NCI-H1105 (cell line): ENCODE results near the gene CAPS.

Experiments used
- DNase-seq: peaks from one replicate; lab custom pipeline; 2025; lab: John Stamatoyannopoulos, UW

Gene CAPS

DNA sequence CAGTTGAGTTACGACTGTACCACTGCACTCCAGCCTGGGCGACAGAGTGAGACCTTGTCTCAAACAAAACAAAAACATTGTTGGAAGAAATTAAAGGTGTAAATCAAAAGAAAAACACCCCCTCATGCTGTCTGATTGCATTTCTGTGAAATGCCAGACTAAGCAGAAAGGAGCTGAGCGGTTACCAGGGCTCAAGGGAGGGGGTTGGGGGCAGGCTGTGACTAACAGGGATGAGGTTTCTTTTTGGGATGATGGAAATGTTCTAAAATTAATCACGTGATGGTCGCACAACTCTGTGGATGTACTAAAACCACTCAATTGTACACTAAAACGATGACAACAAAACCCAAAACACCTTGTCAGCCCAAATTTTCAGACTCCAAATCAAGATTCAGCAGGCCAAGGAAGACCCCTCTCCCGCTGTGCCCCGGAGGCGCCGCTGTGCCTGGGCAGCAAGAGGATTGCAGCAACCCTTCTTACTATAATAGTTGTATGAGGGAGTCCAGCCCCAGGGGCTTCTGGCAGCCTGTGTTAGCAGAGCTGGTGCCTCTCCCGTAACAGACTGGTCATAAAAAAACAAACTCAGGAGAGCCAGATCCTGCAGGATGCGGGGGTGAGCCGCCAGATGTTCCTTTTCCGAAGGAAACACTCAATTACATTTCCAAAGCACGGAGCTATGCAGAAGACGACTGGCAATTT, 20.9 kb downstream of the CAPS start:
- no peak for DNase-seq

DNA sequence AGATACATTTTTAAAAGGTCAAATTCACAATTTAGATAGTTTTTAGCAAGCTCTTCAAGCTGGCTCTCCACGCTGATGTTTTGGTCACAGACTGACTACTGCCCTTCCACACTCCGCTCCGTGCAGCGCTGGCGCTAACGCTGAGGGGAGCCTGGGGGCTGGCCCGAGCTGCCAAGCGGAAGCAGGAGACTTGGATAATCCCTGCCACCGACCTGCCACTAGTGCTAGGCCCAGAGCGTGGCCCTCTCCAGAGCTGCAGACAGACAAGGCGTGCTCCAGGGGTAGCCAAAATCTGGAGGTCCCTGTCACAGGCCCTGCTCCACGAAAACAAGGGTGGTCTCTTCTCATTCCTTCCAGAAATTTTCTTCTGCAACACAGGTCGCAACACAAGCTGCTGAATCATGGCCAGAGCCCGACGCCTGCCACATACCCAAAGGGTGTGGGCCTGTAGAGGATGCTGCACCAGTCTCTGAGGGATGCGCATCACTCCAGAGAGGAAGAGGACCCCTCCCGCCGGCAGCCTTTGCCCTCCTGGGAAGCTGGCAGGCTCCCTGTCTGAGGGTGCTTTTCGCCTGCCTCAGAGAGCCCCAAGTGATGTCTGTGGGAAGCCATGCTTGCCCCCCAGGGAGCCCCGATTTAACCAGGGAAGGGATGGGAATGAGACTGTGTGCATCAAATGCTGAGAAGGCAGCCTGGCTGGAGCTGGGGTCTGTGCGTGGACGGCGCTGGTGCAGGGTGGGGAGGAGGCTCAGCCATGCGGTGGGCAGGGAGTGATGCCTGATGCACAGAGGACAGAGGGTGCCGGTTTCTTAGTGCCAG, 21.6 kb downstream of the CAPS start:
- DNase-seq = no peak

DNA sequence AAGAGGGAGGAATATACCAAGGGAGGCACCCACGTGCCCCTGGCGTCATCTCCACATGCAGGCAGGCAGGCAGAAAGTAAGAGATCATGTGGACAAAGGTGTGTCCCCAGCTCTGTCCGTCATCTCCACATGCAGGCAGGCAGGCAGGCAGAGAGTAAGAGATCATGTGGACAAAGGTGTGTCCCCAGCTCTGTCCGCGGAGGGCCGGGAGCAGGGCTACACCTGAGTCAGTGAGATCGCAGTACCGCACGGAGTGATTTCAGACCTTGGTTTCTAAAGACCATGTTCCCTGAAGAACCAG, 22.2 kb downstream of the CAPS start:
- no peak for DNase-seq

DNA sequence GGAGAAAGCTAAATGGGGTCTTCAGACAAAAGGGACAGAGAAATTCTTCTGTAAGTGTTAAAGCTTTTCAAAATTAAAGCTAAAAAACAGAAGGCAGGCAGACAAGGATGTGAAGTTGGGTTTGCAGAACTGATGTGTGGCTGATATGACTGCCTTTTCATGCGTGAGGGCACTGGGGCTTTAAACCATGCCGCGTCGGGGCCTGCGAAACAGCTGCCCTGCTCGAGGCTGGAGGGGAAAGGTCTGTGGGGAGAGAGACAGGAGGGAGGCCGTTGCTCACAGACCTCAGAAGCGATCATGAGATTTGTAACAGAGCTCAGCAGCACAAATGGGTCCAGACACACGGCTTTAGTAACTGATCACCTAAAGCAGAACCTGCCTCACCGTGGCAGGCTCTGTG, 23.5 kb downstream of the CAPS start:
- no peak for DNase-seq

DNA sequence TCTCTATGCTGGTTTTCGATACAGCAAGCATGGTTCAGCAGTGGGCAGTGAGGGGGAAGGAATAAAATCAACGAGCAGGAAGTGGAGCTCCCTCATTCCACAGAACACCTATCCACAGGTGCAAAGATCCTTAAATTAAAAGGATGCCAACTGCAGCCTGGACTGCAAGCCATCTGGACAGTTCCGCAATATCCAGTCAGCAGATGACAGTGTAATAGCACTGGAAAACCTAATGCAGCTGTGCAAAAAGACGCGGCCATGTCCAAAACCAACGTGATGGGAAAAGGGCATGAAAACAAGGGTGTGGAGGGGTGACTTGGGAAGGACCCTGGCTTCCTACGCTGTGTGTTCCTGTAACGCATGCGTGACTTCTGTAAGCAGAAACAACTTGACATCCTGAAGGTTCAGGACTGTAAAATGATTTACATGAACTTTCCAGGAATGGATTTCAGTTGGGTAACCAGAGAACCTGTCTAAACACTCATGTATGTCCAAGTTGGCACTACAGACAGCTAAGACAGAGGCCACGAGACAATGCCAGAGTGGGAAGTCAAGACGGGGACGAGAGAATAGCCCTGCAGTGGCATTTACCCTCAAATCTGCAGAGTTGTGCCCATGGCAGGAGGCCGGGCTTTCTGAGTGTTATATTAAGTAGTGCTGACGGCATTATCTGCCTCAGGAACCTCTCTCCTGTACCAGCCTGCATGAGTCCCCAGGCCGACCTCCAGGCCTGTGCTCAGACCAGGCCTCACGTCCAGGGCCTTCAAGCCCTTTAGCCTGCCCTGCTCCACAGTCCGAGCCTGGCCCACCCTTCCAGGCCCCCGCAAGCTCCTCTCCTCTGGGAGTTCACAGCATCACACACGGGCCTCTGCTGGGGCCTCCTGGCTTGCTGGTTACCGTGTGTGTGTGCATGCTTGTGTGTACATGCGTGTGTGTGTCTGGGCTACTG, 26.5 kb downstream of the CAPS start:
- DNase-seq = no peak

DNA sequence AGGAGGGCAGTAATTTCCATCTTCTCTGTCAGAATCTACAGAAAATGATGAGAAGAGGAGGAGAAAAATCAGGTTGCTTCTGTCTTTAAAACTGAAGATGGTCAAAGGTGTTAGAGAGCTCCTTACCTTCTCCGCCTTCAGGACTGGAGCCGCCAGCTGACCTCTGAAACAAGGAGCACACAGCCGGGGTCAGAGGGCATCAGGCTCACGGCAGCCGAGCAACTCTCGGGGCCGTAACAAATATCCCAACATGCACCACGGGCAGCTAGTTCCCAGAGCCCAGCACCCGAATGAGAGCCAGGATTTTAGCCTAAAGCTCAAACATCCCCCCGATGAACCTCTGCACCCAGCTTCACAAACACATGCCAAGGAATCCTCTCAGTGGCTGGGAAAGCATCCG, 27.6 kb downstream of the CAPS start:
- DNase-seq = no peak

DNA sequence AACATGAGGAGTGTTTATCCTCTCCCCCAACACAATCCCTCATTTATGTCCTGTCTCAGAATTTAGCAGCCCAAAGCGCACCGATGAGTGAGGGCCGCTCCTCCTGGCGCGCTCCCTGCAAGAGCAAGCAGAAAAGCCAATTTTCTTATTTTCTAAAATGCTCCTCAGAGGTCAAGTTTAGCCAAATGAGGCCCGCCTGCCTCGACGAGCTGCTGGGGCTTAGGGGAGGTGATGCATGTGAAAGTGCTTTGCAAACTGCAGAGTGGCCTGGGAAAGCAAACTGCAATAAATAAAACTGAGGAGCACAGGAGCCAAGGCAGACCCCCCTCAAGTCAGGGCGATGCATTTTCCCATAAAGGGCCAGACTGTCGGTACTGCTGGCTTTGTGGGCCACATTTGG, 29.0 kb downstream of the CAPS start:
- no peak for DNase-seq

DNA sequence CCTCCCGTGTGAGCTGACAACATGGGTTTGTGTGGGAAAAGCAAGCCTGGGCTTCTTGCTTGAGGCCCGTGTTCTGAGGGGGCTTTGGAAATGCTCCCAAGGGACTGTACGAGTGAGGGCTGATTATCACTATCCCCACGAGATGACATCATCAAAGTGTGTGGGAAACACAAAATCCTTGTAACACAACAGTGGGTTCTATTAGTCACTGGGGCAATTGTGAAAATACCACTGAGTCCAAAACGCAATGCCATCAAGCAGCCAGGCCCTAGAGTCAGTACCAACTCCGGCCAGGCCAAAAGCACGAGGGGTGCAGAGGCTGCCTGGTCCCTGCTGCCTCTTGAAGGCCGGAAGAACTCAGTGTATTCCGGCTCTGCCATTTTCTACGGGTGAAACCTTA, 29.6 kb downstream of the CAPS start:
- no peak for DNase-seq

DNA sequence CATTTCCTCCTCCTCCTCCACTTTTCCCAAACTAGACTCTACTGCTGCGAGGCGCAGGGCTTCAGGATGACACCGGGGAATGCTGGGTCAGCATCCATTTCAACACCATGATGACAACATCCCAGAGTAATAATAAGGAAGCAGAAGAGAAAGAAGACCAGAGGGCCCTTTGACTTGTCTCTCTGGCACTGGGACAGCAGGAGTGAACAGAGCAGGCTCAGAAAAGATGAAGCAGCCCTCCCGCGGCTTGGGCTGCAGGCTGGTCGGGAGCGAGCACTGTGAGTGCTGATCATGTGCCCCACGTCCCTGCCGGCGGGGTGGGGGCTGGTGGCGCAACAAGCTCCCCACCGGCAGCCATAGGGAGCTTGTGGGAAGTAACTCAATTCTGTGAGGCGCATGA, 33.4 kb downstream of the CAPS start:
- no peak for DNase-seq

DNA sequence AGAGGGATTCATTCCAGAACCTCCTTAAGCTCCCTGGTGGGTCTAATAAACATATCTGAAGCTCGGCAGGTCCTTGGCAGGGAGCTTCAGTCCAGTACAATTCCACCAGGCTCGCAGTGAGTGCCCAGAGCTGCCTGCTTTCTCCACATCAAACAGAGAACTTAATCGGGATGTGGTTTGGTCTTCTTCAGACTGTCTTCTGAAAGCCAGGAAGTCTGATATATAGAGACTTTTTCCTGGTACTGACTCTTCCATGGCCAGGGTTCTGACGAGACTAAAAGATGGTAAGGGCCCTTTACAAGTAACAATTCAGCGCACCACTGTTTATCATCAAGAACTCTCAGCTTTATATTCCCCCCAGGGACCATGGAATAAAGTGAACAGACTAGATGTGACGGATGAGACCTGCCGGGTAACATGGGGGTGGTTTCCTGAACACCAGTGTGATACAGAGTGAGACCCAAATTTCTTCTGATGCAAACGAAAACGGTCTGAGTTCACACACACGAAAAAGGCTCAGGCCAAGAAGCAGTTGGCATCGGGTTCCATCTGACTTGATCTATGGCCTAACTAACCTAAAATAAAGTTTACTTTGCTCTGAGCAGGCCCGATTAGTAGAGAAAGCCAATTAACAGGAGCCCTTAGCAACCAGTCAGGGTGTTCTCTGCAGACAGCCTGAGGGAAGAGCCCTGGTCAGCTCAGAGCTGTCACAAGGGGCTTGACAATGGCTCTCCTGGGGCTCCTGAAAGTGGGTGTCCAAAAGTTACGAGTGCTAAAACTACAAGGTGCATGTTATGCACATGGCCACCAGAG, 34.9 kb downstream of the CAPS start:
- DNase-seq = no peak

DNA sequence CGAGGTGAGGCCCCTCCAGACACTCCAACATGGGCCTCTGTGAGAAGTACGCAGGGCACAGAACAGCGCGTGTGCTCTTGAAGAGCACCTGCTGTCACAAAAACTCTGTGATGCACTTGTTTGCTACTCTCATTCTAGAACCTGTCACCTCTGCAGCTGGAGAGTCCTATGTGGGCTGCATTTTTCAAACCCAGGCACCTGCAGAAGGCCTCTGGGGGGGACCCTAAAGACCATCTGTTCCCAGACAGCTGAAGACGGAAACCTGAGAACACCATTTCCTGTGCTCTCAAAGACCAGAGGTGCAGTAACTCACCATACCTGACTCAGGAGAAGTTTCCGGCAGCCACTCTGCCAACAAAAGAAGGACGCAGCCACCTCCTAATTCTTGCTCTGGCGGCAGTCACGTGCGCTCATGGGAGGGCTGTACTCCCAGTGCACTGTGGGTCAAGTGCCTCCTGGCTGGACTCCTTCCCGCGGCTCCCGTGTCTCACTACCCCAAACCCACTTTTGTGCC, 35.8 kb downstream of the CAPS start:
- DNase-seq = peak; percentile 62

DNA sequence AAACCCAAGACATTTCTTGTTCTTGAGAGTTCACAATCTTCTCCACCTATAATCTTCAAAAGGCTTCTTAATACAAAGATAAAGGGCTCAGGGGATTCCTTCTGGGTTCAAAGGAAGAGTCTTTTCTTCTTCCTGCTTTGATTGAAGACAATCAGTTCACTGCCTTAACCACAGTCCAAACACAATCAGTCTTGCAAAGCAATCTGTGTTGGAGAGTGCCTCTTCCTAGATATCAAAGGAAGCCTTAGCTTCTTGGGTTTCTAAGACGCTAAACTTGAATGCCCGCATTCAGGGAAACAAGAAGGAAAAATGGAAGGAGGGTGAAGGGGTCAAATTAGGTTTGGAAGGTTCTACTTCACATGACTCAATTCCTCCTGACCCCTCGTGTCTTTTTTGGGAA, 36.7 kb downstream of the CAPS start:
- DNase-seq = no peak

DNA sequence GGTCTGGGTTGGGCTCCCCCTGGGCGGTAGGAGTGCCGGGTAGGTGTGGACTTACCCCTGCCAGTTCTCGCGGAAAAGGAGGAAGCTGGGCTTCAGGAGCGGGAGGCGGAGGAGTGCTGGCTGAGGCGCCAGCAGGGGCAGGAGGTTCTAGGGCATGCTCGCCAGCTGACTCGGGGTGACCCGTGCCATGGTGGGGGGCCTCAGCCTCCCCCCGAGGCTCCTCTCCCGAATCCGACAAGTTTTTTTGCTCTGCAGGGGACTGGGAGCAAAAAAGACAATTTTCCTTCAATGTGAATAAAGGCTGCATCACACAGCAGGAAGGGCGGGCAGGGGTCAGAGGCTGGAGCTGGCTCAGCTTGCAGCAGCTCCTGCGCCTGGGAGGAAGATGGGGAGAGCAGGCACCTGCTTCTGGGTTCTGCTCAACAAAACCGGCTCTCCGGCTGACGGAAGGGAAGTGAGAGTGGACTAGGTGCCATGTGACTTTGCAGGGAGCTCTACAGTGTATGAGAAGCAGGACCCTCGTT, 37.3 kb downstream of the CAPS start:
- no peak for DNase-seq

DNA sequence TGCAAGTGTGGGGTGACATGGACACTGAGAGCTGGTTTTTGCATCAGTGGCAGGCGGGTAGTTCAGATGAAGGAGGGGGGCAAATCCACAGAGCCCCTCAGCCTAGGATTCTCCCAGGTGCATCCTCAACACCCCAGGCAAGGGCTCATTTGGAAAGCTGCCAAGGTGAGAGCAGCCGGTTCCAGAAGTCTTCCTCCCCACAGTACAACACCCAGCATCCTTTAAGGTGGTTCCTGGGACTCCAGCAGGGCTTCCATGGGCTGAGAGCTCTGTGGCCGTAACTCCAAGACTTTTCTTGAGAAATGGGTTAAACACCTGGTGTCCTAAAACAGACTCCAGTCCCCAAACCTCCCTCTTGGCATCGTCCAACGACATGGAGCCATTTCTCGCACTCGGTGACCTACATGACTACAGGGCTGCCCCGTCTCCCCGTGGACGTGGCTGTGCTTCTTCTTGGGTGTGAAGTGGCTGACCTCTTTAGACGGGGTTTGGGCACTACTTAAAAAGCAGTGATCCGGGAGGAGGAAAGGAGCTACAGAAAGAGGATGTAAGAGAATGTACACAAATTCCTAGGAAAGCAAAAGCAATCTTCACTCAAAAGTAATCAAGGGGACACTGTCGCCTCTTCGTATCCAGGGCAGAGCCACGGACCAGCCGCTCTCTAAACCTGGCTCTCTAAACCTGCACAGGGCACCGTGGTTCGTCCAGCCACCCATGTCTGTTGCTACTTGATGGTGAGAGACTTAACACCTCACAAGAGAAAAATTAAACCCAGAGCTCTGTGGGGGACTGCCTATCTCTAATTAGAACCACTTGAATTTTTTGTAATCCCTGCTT, 38.4 kb downstream of the CAPS start:
- no peak for DNase-seq

DNA sequence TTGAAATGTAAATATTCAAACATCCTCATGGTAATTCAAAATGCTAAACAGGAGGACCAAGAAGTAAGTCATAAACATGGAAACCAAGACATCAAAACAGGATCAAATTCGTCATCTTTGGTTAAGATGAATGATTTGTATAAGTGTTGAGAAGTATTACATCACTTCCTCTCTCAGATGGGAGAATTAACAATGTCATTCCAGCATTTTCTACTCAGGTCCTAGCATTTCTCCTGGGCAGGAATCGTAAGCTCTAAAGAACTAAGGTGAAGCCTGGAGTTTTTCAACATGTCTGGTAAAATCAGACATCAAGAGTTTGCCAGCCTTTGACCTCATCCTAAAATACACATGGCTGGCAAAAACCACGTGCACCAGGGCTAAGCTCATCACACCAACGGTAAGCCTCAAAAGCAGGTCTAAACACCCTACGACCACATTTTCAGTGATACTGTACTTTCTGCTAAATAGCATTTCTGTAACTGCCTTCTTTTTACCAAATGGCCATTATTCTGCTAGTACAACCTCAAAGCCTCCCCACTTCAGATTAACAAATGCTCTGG, 39.1 kb downstream of the CAPS start:
- no peak for DNase-seq

DNA sequence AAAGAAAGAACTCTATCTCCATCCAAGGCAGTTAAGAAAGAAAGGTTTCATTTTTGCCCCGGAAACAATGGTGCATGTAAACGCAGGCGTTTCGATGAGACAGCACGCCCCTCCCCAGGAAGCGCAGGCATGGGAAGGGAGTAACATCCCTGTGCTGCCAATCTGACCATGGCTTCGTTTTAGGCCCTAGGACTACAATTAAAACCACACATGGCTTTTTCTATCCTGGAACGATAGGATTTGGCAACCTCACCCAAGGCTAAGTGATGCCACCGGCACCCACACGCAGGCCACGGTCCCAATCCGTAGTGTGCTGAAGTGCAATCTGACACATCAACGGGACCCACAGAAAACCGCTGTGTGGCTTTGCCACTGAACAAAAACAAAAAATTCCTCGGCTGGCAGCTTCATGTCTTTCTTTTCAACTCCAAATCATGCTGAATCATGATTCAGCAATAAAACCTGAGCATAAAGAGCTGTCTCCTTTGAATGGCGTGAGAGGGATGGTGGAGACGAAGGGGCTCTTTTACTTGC, 39.7 kb downstream of the CAPS start:
- no peak for DNase-seq

DNA sequence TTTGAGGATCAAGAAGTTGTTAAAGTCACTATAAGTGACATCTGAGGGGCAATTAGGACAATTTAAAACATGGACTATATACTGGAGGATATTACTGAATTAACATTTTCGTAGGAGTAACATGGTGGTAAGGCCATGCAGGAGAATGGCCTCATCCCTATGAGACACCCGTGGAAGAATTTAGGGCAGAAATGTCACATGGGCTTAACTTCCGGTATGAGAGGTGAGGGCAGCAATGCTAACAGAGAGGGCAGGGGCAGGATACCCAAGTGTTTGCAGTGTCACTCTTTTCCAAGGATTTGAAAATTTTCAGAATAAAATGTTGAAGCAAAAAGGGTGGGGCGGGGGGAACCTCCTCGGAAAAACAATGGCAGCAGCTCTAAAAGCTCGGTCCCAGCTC, 40.2 kb downstream of the CAPS start:
- no peak for DNase-seq

DNA sequence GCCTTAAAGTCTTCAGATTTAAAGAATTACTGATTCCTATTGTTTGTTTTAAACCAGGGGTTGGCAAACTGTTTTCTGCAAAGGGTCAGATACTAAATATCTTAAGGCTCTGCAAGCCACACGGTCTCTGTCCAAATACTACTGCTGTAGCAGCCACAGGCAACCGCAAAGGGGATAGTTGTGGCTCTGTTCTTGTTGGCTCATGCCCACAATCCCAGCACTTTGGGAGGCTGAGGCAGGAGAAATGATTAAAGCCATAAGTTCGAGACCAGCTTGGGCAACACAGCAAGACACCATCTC, 41.5 kb downstream of the CAPS start:
- no peak for DNase-seq

DNA sequence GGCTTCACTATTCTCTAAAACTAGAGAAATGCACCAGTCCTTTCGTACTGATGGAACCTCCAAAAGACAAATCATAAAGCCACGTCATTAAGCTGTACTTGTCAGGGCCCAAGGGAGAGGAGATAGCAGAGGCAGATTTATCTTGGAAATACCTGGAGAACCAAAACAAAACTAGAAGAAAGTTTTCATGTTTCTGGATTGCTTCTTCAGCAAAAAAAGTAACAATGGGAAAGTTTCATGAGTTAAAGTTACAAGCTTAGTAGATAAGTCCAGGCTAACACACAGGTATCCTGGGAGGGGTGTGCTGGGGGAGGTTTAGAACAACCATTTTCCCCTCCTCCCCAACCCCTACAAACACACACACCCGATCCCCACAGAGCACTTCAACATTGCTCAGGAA, 42.3 kb downstream of the CAPS start:
- no peak for DNase-seq

DNA sequence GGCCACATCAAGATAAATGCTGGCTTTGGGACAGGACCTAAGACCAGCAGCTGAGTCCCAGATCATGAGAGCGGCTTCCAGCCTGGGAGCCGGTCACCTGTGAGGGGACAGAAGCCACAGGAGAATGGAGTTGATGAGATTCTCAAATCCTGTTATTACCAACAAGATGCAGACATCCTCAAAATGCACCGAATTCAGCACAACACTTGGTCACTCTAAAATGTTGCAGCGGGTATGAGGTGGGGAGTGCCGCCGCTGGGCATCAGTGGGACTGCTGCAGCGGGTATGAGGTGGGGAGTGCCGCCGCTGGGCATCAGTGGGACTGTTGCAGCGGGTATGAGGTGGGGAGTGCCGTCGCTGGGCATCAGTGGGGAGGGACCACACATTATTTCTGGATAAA, 42.7 kb downstream of the CAPS start:
- DNase-seq = no peak
